Neural progenitor cell (in vitro differentiated cells): ENCODE results near the gene C19orf12. TPM values are rescaled to one million over a fixed set of nuclear protein-coding genes. Genes with fewer than 3 reads are reported as not detected.

Experiments used
- DNase-seq: peaks from one replicate; pipeline ENCODE4 v3.0.0-alpha.2; 2016; ENCODE audit warnings: low spot score
- H2AFZ ChIP-seq: fragments of 200-600 bp; sonication (generic); replicated peaks from 2 replicates; pipeline ENCODE4 v1.6.1; 2016; ENCODE audit warnings: antibody characterized with exemption
- H3F3A ChIP-seq: fragments of 200-600 bp; sonication (generic); 2 replicates; pipeline ENCODE4 v1.6.1; 2016; ENCODE audit warnings: antibody characterized with exemption, low read depth
- H3K27ac ChIP-seq: fragments of 200-600 bp; sonication (generic); 2 replicates; pipeline ENCODE4 v1.5.1; 2016; ENCODE audit warnings: mild to moderate bottlenecking
- H3K27me3 ChIP-seq: fragments of 200-600 bp; sonication (generic); 2 replicates; pipeline ENCODE4 v1.6.1; 2016; ENCODE audit warnings: mild to moderate bottlenecking, moderate library complexity
- H3K36me3 ChIP-seq: fragments of 200-600 bp; sonication (generic); 2 replicates; pipeline ENCODE4 v1.5.1; 2016
- H3K4me1 ChIP-seq: fragments of 200-600 bp; sonication (generic); 2 replicates; pipeline ENCODE4 v1.6.1; 2016; ENCODE audit warnings: mixed run types
- H3K4me2 ChIP-seq: fragments of 200-600 bp; sonication (generic); 2 replicates; pipeline ENCODE4 v1.6.1; 2016
- H3K4me3 ChIP-seq: fragments of 200-600 bp; sonication (generic); 2 replicates; pipeline ENCODE4 v1.5.1; 2016
- H3K79me2 ChIP-seq: fragments of 200-600 bp; sonication (generic); 2 replicates; pipeline ENCODE4 v1.6.1; 2016; ENCODE audit warnings: low read depth
- H3K9ac ChIP-seq: fragments of 200-600 bp; sonication (generic); 2 replicates; pipeline ENCODE4 v1.6.1; 2016
- H3K9me3 ChIP-seq: fragments of 200-600 bp; sonication (generic); 2 replicates; pipeline ENCODE4 v1.5.1; 2016; ENCODE audit warnings: low read depth
- H4K20me1 ChIP-seq: fragments of 200-600 bp; sonication (generic); 2 replicates; pipeline ENCODE4 v1.6.1; 2016; ENCODE audit warnings: low read depth
- H3K27ac Mint-ChIP-seq: 3 replicates; pipeline ENCODE4 v1.8.0; 2021; ENCODE audit warnings: mixed read lengths
- H3K27me3 Mint-ChIP-seq: 2 replicates; pipeline ENCODE4 v1.8.0; 2022; ENCODE audit warnings: low read depth, mild to moderate bottlenecking, inconsistent platforms, moderate library complexity, mixed read lengths; ENCODE audit not compliant: insufficient read depth
- H3K36me3 Mint-ChIP-seq: 3 replicates; pipeline ENCODE4 v1.8.0; 2021; ENCODE audit warnings: mixed read lengths
- H3K4me1 Mint-ChIP-seq: 3 replicates; pipeline ENCODE4 v1.8.0; 2021; ENCODE audit warnings: mixed read lengths
- H3K4me3 Mint-ChIP-seq: 3 replicates; pipeline ENCODE4 v1.8.0; 2021; ENCODE audit warnings: mild to moderate bottlenecking, moderate library complexity, mixed read lengths
- H3K9me3 Mint-ChIP-seq: 3 replicates; pipeline ENCODE4 v1.8.0; 2020; ENCODE audit warnings: mixed read lengths
- CTCF ChIP-seq: fragments of 200-600 bp; sonication (generic); IDR thresholded peaks from 2 replicates; pipeline ENCODE4 v1.5.1; 2017; ENCODE audit warnings: antibody characterized with exemption, mild to moderate bottlenecking
- EZH2 ChIP-seq: fragments of 200-600 bp; sonication (generic); IDR thresholded peaks from 2 replicates; pipeline ENCODE4 v1.6.1; 2017; ENCODE audit warnings: antibody characterized with exemption, mild to moderate bottlenecking, moderate library complexity
- EZH2phosphoT487 ChIP-seq: fragments of 200-600 bp; sonication (generic); IDR thresholded peaks from 2 replicates; pipeline ENCODE4 v1.6.1; 2017; ENCODE audit warnings: antibody characterized with exemption
- total RNA-seq: library from RNA; depleted of rRNA; stranded (reverse); fragments of >200 nt; gene quantifications from 2 replicates; pipeline ENCODE4 v1.2.3, GENCODE V29; 2015; ENCODE audit warnings: low replicate concordance

Gene C19orf12
- total RNA-seq, 1 donor from 2014 or later: 28.2 TPM

DNA sequence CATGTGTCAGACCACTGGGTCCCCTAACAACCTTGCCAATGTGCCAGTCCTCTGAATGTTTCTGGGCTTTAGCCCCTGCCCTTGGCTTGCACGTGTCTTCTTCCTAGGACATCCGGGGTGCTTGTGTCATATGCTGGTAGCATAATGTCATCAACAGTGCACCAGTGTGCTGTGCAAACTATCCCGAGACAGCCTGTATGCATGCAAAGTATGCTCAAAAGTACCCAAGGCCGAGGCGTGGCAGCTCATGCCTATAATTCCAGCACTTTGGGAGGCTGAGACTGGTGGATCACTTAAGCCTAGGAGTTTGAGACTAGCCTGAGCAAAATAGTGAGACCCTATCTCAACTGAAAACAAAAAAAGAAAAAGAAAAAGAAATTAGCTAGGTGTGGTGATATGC is 20.8 kb upstream of the C19orf12 start:
- H3K4me1 Mint-ChIP-seq: no peaks in the 10 kb centered on the region
- no peaks in the 10 kb centered on the region for H3K36me3 Mint-ChIP-seq
- no peak overlapping the region for H3K27ac Mint-ChIP-seq
- no peaks in the 10 kb centered on the region for H3K9me3 ChIP-seq
- no peak overlapping the region for H3K4me2 ChIP-seq
- H3F3A ChIP-seq: no peaks in the 10 kb centered on the region
- H3K4me3 Mint-ChIP-seq: no peak overlapping the region
- no peak overlapping the region for H3K9ac ChIP-seq
- no peak for DNase-seq
- no peak overlapping the region for H3K27ac ChIP-seq
- H2AFZ ChIP-seq: no peak overlapping the region
- no peaks in the 10 kb centered on the region for H3K9me3 Mint-ChIP-seq
- no peaks in the 10 kb centered on the region for H3K4me1 ChIP-seq
- TF ChIP-seq CTCF: no peak
- no peak for TF ChIP-seq EZH2
- no peak for TF ChIP-seq EZH2phosphoT487
- H3K79me2 ChIP-seq: no peaks in the 10 kb centered on the region
- no peaks in the 10 kb centered on the region for H3K36me3 ChIP-seq
- peaks cover 4% of the 10 kb centered on the region for H3K27me3 Mint-ChIP-seq
- no peak overlapping the region for H3K4me3 ChIP-seq
- H3K27me3 ChIP-seq: peaks cover 20% of the 10 kb centered on the region
- no peaks in the 10 kb centered on the region for H4K20me1 ChIP-seq

DNA sequence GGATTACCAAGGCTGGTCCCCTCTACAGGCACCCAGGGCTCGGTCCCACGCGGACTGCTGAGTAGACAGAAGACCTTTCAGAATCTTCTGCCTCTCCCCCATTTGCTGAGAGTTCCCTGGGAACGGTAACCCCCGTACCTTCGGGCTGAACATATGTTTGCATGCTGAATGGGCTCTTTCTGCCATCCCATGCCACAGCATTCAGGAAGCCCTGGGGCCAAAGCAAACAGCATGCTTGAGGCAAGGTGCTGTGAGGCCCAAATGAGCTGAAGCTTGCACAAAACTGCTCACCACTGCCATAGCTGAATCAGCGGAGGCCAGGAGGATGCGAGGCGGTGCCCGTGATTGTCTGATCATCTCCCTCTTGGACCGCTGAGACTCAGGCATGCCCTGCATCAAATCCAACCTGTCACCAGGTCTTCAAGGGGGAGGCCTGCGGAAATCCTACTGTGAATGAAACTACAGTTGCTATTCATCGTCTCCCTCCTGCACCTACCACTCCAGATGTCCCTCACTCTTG is 16.3 kb upstream of the C19orf12 start:
- no peaks in the 10 kb centered on the region for H3F3A ChIP-seq
- DNase-seq: no peak
- Mint-ChIP-seq H3K36me3 (no peaks in the 10 kb centered on the region), H3K4me1 (no peaks in the 10 kb centered on the region), H3K9me3 (no peaks in the 10 kb centered on the region), H3K27ac (no peak overlapping the region), H3K27me3 (peaks cover 2% of the 10 kb centered on the region), H3K4me3 (no peak overlapping the region)
- H3K27ac ChIP-seq: no peak overlapping the region
- TF ChIP-seq EZH2phosphoT487 (no peak), EZH2 (no peak), CTCF (no peak)
- no peak overlapping the region for H3K9ac ChIP-seq
- H2AFZ ChIP-seq: no peak overlapping the region
- H3K4me1 ChIP-seq: no peaks in the 10 kb centered on the region
- H3K27me3 ChIP-seq: peaks cover 23% of the 10 kb centered on the region
- no peaks in the 10 kb centered on the region for H4K20me1 ChIP-seq
- no peak overlapping the region for H3K4me3 ChIP-seq
- no peaks in the 10 kb centered on the region for H3K79me2 ChIP-seq
- H3K36me3 ChIP-seq: no peaks in the 10 kb centered on the region
- no peak overlapping the region for H3K4me2 ChIP-seq
- H3K9me3 ChIP-seq: no peaks in the 10 kb centered on the region

- peaks cover 15% of the 10 kb centered on the region for H3K27me3 ChIP-seq
- H3K4me2 ChIP-seq: no peak overlapping the region
- no peaks in the 10 kb centered on the region for H3K9me3 Mint-ChIP-seq
- H3K9ac ChIP-seq: no peak overlapping the region
- TF ChIP-seq EZH2phosphoT487 (no peak), CTCF (no peak), EZH2 (no peak)
- H4K20me1 ChIP-seq: no peaks in the 10 kb centered on the region
- peaks cover 18% of the 10 kb centered on the region for H3K4me1 Mint-ChIP-seq
- DNase-seq: no peak
- H3K27me3 Mint-ChIP-seq: peaks cover 9% of the 10 kb centered on the region
- H3K4me1 ChIP-seq: peaks cover 16% of the 10 kb centered on the region
- H3K27ac Mint-ChIP-seq: no peak overlapping the region
- no peaks in the 10 kb centered on the region for H3K79me2 ChIP-seq
- no peak overlapping the region for H3K4me3 Mint-ChIP-seq
- no peak overlapping the region for H3K4me3 ChIP-seq
- H2AFZ ChIP-seq: no peak overlapping the region
- no peaks in the 10 kb centered on the region for H3K36me3 ChIP-seq
- no peaks in the 10 kb centered on the region for H3K9me3 ChIP-seq
- H3K27ac ChIP-seq: no peak overlapping the region
- H3F3A ChIP-seq: peaks cover 13% of the 10 kb centered on the region
- H3K36me3 Mint-ChIP-seq: no peaks in the 10 kb centered on the region
Observed at GRCh38 chr19:29727906-29728305, 12.8 kb upstream of the C19orf12 start.
